CD4-positive, alpha-beta T cell treated with Interleukin-17A for 4 hours (primary cell): ENCODE measurements around the gene PPP1R15A.
"Not testable (repeated sequence)": the region's sequence is repeated elsewhere in the genome, so short reads cannot be mapped to it uniquely, and the experiment has no call there.

Source experiments
- DNase-seq: peaks from one replicate; pipeline ENCODE4 v3.0.0-alpha.2; 2020; ENCODE audit warnings: mixed read lengths

The PPP1R15A gene

GRCh38 chr19:48872182-48872883 lies at the start of gene PPP1R15A:
PPP1R15A (plus strand) TSS chr19:48872421; CDS start chr19:48873234, 813 bp downstream.
- DNase-seq = peak; percentile 97

GRCh38 chr19:48822514-48822913 lies 49.7 kb upstream of the PPP1R15A start:
- no peak for DNase-seq

GRCh38 chr19:48826606-48827020 lies 45.6 kb upstream of the PPP1R15A start:
- no peak for DNase-seq

- no peak for DNase-seq
These were observed 42.1 kb upstream of the PPP1R15A start for GRCh38 chr19:48830088-48830487.

DNA sequence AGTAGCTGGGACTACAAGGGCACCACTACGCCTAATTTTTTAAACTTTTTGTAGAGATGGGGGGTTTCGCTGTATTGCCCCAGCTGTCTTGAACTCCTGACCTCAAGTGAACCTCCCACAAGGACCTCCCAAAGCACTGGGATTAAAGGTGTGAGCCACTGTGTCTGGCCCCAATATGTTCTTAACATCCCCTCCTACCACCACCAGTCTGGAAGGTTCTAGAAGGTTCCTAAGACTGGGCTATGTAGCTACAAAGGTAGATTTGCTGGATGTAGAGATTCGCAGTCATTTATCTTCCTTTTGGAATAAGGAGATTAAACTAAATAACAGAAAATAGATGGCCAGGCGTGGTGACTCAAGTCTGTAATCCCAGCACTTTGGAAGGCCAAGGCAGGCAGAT lies 41.3 kb upstream of the PPP1R15A start:
- no peak for DNase-seq

GRCh38 chr19:48833049-48833448 lies 39.2 kb upstream of the PPP1R15A start:
- no peak for DNase-seq

- no peak for DNase-seq
These were observed 38.2 kb upstream of the PPP1R15A start for GRCh38 chr19:48833977-48834376.

- DNase-seq = peak; percentile 96
These were observed 36.5 kb upstream of the PPP1R15A start for GRCh38 chr19:48835734-48836088.

DNA sequence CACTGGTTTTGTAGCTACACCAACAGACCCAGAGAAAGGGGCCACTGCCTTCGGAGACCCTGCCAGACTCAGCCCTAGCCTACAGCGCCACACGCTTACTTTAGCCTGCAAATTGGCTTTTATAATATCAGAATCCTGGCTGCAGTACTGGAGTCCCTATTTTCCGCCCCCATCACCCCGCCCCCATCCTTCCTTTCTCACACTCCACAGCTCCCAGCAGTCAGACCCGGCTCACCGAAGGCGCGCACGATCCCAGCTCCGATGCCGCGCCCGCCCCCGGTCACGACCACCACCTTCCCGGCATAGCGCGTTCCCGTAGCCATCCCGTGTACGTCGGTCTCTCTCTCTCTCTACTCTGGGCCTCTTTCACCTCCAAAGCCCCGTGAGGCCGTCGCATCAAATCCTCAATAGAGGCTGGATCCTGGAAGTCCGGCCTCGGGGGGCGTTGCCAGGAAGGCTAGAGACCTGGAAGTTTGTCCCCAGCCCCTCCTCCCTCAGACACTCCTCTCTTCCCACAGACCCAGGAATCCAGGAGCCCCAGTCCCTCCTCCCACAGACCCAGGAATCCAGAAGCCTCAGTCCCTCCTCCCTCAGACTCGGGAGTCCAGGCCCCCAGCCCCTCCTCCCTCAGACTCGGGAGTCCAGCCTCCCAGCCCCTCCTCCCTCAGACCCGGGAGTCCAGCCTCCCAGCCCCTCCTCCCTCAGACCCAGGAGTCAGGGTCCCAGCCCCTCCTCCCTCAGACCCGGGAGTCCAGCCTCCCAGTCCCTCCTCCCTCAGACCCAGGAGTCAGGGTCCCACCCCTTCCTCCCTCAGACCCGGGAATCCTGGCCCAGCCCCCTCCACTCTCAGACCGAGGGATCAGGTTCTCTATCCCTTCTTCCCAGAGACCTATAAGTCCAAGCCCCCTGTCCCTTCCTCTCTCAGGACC lies 35.9 kb upstream of the PPP1R15A start, which contains the start of gene HSD17B14:
HSD17B14 (minus strand) TSS at position 403 of the 929 bp plus-strand sequence; CDS start at position 323, 80 bp downstream.
- DNase-seq = no peak

DNA sequence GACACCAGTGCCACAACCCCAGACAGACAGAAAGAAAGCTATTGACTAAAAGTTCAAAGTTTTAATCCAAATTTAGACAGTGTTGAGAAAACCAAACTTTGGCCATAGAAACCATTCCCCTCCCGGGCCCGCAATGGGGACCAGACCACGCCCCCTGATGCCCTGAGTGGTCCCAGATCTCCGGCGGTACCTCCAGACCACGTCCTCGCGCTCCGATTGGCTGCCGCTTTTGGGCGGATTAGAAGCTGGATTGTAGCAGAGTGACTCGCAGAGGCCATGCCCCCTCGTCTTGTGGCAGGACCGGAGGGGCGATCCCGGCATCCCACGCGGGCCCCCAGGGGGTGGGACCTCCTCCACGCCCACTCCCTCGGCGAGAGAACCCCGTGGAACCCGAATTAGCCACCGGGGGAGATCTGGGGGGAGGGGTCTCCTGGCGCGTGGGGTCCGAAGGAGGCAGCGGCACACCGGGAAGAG lies 35.1 kb upstream of the PPP1R15A start:
- DNase-seq = peak; percentile 77

DNA sequence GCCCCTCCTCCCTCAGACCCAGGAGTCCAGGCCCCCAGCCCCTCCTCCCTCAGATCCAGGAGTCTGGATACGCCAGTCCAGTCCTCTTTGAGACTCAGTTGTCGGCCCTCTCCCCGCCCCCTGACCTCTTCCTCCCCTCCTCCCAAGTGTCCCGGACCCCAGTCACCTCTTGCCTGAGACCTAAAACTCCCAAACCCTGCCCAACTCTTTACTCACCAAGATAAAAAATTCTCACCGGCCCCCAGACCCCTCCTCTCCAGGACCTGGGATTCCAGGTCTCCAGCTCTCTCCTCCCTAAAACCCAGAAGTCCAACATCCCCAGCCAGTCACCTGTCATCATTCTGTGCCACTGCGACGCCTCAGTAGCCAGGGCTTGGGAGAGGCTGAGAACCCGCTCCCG lies 34.5 kb upstream of the PPP1R15A start:
- no peak for DNase-seq

GRCh38 chr19:48841047-48841446 lies 31.2 kb upstream of the PPP1R15A start:
- no peak for DNase-seq

DNA sequence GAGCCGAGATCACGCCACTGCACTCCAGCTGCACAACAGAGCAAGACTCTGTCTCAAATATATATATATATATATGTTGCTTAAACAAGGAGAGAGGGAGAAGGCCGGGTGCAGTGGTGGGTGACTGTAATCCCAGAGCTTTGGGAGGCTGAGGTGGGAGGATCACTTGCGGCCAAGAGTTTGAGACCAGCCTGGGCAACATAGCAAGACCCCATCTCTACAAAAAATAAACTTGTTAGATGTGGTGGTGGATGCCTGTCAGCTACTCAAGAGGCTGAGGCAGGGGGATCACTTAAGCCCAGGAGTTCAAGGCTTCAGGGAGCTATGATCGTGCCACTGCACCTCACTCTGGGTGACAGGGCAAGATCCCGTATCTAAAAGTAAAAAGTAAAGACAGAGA lies 30.6 kb upstream of the PPP1R15A start:
- no peak for DNase-seq

DNA sequence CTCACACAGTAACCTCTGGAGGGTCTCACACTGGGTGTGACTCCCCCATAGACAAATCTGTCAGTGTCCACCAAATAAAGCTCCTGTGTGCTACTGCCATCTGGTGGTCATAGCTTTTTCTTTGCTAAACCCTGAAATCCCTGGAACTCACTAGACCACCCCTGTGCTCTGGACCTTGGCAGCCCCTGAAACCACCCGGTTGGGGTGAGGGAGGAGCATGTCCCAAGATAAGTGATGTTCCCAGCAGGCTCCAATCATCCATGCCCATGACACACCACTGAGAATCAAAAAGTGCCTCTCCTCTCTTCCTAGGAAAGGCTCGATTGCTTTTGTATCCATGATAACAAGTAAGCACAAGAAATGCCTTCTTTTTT lies 29.4 kb upstream of the PPP1R15A start:
- DNase-seq = peak; percentile 67

DNA sequence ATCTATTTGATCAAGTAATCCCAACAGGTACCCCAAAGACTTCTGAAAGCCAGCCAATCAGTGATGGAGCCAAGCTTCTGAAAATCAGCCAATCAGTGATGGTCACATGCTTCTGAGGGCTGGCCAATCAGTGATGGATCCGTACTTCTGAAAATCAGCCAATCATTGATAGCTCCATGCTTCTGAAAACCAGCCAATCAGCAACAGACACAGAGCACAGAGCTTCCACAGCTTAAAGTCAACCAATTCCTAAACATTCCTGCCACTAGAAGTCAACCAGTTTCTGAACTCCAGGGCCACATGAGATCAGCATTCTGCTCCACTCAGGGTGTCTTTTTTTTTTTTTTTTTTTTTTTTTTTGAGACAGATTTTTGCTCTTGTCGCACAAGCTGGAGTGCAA lies 27.7 kb upstream of the PPP1R15A start:
- no peak for DNase-seq

DNA sequence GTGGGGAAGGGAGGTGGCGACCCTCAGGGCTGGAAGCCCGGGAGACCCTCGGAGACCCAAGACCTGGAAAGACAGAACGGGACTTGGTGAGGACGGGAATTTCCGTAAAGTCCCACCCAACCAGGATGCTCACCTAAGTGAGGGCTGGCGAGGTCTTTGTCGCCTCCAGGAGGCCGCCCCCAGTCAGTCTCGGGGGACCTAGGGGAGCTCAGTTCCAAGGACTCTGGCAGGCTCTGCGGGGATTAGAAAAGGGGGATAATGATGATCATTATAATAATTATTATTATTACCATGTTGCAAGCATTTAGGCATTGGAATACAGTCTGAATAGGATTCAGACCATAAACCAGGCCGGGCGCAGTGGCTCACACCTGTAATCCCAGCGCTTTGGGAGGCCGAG lies 26.8 kb upstream of the PPP1R15A start:
- DNase-seq = no peak

- DNase-seq = not testable (repeated sequence)
These were observed 25.6 kb upstream of the PPP1R15A start for GRCh38 chr19:48846659-48847058.

DNA sequence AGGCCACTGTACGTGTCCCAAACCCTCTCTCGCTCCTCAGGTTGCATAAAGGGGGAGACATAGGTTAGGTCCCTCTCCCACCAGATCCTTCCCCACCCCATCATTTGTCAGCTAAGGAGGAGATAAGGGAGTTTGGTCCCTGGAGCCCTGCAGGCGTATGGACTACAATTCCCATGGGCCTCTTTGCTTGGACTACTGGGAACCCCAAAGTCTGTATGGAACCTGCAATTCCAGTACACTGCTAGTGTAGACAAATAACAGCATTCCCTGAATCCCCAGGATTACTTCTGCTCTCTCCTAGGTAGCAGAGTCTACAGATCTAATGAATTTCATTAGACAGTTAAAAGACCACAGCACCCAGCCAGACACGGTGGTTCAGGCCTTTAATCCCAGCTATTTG lies 19.9 kb upstream of the PPP1R15A start:
- DNase-seq = no peak

DNA sequence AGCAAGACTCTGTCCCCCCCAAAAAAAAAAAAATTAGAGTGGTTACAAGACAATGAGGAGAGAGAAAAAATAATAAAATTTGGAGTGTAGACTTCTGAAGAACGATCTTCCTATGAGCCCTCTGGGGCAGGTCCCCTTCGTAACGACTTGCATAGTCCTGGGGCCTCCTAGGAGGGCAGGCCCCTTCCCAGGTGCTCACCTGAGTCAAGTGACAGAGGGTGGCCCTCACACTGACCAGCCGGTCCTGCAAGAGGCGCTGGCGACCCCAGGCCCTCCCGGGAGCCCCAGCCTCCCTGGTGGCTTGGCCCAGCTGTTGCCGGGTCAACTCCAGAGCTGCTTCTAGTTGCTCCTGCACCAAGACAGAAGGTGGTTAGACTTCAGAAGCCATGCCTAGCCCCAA lies 18.7 kb upstream of the PPP1R15A start:
- DNase-seq = no peak

GRCh38 chr19:48854103-48854502 lies 18.1 kb upstream of the PPP1R15A start:
- DNase-seq = no peak

- DNase-seq = no peak
These were observed 15.3 kb upstream of the PPP1R15A start for GRCh38 chr19:48856921-48857320.

- DNase-seq = peak; percentile 90
These were observed 13.1 kb upstream of the PPP1R15A start for GRCh38 chr19:48858984-48859710.
